HG03342 (cell line): ENCODE results near the gene SPEM3.

ENCODE experiments used
- ATAC-seq: cut with Tn5 transposase; IDR thresholded peaks from one replicate; pipeline ENCODE4 v1.9.1; 2021; ENCODE audit warnings: mild to moderate bottlenecking, moderate library complexity; ENCODE audit not compliant: unreplicated experiment

The SPEM3 gene

DNA sequence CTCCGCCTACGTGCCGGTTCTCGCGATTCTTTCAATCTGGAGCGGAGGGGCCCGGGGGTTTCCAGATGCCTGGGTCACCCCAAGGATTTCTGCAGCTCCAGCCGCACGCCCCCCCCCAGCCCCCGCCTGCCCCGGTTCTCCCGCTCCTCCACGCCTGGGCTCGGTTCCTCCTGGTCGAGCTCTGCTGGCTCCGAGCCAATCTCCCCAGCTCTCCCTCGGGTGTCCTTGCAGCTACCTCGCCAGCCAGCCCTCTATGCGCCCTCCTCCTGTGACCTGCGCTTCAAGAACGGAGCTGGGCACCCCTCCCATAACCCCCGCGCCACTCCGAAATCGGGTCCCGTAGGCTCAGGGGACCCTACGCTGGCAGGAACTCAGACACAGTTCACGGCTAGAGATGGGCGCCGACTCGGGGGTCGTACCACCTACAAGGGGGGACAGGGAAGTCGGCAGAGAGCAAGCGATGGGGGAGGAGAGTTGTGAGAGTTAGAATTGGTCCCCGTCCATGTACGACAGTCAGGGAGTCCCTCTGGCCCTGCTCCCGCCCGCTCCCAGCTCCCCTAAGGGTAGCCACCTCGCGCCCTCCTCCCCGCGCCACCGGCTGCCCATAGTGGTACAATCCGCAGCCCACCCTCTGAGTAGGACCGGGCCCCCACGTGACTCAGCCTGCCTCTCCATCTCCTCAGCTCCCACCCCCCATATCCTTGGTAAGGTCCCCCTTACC lies 11.6 kb downstream of the SPEM3 start:
- ATAC-seq = no peak

- ATAC-seq = no peak
Measured at GRCh38 chr17:7440834-7441195, 12.2 kb downstream of the SPEM3 start.

DNA sequence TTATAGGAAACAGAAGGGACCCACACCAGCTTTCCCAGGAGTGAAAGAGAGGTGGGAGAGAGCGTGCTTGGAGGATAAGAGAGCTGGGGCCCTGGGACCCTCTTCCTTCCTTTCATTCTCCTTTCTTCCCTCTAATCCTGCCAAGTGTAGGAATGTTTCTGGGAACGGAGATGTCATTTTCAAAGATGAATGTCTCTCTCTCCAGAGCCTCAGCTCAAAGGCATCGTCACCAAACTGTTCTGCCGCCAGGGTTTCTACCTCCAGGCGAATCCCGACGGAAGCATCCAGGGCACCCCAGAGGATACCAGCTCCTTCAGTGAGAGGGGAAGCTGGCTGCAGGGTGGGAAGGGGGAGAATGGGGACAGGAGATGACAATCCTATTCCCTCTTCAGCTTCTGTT lies 12.6 kb downstream of the SPEM3 start:
- ATAC-seq = no peak

GRCh38 chr17:7442142-7442541 lies 13.5 kb downstream of the SPEM3 start:
- ATAC-seq = no peak

DNA sequence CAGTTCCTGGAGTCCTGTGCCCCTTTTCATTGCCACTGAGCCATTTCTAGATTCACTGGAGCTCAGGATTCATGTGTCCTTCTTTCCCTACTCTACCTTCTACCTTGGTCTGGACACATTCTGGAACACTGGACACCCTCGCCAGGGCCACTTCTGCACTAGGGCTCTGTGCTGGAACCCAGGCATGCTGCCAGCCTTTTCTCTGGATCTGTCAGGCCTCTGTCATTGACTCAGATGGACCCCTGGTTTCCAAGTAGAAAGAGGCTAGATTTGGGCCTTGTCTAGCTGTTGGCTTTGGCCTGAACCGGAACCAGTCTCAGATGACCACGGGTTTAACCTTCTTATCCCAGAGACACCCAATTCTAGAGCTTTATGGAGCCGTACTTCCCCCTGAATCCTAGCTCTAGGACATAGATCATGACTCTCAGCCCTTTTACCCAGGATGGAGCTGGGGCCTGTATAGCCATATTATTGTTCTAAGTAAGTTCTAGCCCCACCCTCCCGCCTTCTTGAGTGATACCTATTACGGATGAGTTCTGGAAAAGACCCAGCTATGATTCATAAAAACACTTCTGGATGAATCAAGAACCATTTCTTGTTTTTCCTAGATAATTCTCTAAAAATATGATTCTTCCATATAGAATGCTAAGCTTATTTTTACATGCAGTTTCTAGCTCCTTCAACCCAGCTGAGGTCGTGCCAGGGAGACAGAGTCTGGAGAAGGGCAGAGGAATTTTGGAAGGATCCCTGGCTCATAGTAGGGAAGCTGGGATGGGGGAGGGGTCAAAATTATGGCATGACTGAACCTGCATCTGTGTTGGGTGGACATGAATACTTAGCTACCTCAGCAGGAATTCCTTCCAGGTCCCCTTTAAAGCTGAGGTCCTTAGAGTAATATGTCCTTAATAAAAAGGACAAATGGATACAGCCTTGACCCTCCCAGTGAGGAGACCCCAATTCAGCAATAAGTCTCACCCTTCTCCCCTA lies 15.1 kb downstream of the SPEM3 start:
- ATAC-seq = no peak

DNA sequence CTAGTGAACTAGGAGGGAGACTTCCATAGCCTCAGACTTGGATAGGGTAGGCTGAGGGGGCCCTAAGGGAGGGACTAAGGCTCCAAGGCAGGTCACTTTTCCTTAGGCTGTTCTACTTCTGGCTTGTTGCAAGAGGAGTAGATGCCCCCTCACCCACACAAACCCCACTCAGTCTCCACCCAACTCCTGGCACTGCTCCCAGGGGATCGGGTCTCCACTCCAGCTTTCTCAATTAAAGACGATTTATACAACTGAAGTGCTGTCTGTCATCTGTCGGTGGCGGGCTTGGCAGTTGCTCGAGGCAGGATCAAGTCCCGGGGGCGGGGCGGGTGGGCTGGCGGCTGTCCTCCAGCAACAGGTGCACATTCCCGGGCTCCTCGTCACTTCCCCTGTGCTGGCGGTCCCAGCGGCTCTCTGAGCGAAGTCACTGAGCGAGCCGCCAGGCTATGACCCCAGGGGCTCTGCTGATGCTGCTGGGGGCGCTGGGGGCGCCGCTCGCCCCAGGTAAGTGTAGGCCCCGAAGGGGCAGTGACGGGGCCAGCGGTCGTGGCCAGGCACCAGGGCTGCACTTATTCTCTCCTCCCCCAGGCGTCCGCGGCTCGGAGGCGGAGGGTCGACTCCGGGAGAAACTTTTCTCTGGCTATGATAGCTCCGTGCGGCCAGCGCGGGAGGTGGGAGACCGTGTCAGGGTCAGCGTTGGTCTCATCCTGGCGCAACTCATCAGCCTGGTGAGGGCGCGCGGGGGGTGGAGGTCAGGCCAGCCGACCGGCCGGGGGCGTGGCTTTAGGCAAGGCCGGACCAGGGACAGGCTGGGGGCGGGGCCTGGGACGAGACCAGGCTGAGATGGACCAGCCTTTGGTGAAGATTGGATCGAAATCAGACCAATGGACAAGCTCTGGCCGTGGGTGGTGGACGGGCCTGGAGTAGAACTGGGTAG lies 16.3 kb downstream of the SPEM3 start, which contains the start of gene CHRNB1:
CHRNB1 (plus strand) TSS at position 380 of the 937 bp plus-strand sequence; CDS start at position 447, 67 bp downstream.
- no peak for ATAC-seq

DNA sequence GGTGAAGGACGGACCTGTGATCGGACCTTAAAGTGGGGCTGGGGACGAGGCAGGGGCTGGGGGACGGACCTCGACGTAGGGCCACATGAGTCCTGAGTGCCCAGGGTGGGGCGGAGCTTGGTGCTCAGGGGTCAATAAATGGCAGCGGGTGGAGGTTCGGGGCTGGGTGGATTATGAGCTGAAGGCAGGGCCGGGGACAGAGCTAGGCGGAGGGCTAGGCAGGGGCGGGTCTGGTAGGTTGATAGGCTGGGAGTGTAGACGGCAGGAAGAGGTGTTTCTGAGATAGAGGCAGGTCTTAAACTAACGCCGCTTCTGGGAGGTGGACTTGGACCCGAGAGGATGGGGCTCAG lies 16.9 kb downstream of the SPEM3 start:
- no peak for ATAC-seq

- ATAC-seq = no peak
Measured at GRCh38 chr17:7448461-7448860, 19.8 kb downstream of the SPEM3 start.

DNA sequence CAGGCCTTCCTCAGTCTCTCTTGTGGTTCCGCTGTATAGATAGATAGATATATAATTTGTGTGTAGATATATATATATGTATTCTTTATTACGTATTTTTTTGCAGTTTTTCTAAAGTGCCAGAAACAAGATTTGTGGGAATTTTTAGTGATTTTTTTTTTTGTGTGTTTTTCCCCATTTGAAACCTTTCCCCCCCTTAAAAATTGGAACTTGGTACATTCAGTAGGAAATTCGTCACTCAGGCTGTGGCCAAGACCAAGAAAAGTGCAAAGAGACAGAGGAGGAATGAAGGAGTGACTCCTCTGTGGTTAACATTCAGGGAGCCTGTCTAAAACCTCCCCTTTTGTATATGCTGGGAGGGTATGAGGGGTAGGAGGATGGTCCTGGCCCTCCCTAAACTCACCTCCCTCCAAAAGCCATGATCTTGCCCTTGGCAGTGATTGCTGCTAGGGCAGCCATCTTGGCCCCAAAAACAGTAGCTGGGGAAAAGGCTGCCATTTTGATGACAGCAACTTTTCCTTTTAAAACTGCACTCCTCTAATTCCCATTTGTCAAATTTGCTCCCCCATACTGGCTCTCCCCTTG lies 31.4 kb downstream of the SPEM3 start:
- no peak for ATAC-seq

GRCh38 chr17:7460850-7461660 lies 32.4 kb downstream of the SPEM3 start:
- ATAC-seq = no peak

DNA sequence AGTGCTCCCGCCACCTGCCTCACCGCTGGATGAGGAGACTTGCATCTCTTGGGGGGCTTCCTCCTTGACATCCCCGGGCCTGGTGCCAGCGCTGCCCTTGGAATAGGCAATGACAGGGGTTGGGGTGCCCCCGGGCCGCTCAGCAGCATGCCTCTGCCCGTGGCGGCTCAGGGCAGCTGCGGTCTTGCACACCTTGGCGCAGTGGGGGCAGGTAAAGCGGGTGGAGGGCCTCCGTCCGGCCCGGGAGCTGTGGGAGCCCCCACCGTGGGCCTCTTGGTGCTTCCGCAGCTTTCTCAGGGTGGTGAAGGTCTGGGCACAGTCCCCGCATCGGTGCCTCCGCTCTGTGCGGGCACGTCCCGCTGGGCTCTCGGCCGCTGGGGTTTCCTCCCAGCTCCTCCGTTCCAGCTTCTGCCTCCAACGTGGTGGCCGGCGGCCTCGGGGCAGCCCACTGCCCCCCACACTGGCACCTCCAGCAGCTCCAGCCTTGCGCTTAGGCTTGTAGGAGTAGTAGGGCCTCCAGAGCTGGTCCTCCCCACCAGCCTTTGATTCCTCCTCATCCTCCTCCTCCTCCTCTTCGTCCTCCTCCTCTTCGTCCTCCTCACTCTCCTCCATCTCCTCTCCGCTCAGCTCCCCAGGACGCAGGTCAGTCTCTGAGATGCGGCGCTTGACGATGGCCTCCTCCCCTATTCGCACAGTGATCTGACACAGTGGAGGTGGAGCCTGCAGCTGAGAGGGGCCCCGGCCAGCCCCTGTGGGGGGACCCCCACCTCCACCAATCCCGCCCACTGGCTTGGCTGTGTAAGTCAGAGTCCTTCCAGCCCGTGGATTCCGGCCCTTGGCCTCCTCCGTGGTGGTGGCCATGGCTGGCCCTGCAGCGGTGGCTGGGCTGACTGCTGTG lies 34.1 kb downstream of the SPEM3 start:
- no peak for ATAC-seq

GRCh38 chr17:7463372-7463846 lies 34.8 kb downstream of the SPEM3 start:
- no peak for ATAC-seq

DNA sequence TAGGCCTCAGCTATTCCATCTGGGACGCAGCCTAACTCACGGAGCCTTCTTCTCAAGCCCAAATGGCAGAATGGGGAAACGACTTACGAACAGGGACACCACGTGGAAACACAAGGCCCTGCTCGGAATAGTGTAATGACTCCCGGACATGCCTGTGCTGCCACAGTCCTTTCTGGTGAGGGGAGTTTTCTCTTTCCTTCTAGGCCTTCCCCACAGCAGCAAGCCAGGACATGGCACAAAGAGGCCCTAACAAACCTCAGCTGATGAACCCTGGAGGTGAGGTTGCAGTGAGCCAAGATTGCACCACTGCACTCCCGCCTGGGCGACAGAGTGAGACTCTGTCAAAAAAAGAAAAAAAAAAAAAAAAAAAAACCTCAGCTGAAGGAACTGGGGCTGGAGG lies 35.4 kb downstream of the SPEM3 start:
- no peak for ATAC-seq

DNA sequence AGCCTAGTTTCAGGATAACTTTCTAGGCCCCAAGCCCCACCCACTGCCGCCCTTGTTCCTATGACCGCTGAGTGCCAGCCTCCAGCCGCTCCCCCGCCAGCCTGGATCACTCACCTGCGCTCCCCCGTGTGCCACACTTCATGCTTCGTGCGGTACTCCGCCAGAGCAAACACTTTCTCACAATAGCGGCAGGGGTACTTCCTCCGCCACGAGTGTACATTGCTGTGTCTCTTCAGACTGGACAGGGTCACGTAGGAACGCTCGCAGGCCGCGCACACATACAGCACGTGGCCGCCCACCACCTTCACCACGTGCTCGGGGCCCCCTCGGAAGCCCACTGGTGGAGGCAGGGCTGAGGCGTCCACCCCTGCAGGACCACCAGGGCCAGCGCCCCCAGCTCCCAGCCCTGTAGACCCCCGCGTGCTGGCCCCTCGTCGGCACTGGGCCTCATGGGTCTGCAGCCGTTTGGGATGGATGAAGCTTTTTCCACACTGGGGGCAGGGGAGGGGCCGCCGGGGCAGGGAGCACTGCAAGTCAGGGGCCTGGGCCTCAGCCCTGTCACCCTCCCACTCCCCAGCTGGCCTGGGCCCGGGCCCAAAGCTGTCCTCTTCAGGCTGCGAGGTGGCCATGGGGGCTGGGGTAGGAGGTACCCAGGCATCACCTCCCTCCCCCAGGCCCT lies 37.1 kb downstream of the SPEM3 start:
- ATAC-seq = no peak

GRCh38 chr17:7466318-7466638 lies 37.6 kb downstream of the SPEM3 start:
- no peak for ATAC-seq

DNA sequence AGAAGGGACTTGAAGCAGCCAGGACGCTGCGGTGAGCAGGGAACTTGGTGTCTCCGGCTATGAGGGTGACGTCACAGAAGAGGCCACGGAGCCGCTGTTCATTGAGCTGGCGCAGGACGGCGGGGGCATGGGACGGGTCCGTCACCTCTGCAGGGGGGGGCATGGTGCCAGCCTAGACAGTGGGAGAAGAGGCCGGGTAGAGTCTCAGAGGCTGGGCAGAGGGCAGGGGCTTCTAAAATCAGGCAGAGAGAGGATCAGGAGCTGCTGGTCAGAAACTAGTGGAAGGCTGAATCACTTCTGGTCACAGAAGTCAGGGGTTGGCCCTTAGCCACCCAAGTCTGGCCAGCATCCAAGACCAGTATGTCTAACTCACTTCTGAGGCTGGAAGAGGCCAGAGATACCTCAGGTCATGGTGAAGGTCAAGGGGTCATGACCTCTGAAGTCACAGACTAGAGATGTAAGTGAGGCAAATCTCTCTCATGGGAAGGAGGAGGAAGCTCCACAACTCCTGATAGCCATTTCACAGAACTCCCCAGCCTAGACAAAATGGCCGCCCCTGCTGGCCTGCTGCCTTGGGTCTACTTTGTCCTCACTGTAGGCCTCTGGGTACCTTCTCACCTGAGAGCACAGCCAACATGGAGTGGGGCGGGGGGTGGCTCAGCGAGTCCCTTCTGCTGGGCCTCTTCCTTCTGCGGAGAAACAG lies 38.1 kb downstream of the SPEM3 start:
- ATAC-seq = no peak

GRCh38 chr17:7467498-7467897 lies 38.8 kb downstream of the SPEM3 start:
- no peak for ATAC-seq

DNA sequence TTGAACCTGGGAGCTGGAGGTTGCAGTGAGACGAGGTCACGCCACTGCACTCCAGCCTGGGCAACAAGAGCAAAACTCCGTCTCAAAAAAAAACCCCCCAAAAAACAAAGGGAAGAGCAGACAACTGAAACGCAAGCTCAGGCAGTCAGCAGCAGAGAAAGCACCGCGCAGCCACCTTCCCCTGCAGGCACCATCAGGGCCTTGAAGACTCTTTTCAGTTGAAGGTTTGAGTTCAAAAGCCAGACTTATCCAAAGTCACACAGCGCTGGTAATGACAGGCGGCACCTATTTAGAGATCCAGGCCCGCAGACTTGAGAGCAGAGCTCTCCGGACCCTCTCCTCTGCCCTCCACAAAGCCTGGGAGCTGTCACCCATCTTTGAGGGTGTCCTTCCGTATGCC lies 39.6 kb downstream of the SPEM3 start:
- ATAC-seq = no peak
